Measurements from ENCODE around the gene PTPRM. TPM values are rescaled to one million over a fixed set of nuclear protein-coding genes. Genes with fewer than 3 reads are reported as not detected.

Gene PTPRM
- total RNA-seq, 1 donor from 2014 or later = 11.5 TPM

GRCh38 chr18:8286303-8286702 is 719.2 kb downstream of the PTPRM start:
- H3K9me3 Mint-ChIP-seq = no peaks in the 10 kb centered on the region
- intact Hi-C loops (cut with micrococcal nuclease) = no loop called here

GRCh38 chr18:8287196-8287885 is 720.2 kb downstream of the PTPRM start:
- no peak overlapping the region for H3K4me3 Mint-ChIP-seq
- intact Hi-C loops (cut with micrococcal nuclease) = no loop called here
- no peaks in the 10 kb centered on the region for H3K36me3 Mint-ChIP-seq (ENCODE audit: low read depth)
- no peak overlapping the region for H3K27ac Mint-ChIP-seq
- no peak for DNase-seq
- H3K9me3 Mint-ChIP-seq = no peaks in the 10 kb centered on the region
- H3K27me3 Mint-ChIP-seq = no peaks in the 10 kb centered on the region
- H3K4me1 Mint-ChIP-seq = no peaks in the 10 kb centered on the region

More at GRCh38 chr18:8286303-8286702, 719.2 kb downstream of the PTPRM start:
- Mint-ChIP-seq H3K4me1 (no peaks in the 10 kb centered on the region), H3K27me3 (no peaks in the 10 kb centered on the region), H3K4me3 (no peak overlapping the region), H3K36me3 (ENCODE audit: low read depth) (no peaks in the 10 kb centered on the region), H3K27ac (no peak overlapping the region)
- no peak for DNase-seq

- H3K27me3 Mint-ChIP-seq = no peaks in the 10 kb centered on the region
- H3K36me3 Mint-ChIP-seq (ENCODE audit: low read depth) = no peaks in the 10 kb centered on the region
- H3K27ac Mint-ChIP-seq = no peak overlapping the region
- no peaks in the 10 kb centered on the region for H3K4me1 Mint-ChIP-seq
- H3K4me3 Mint-ChIP-seq = no peak overlapping the region
- H3K9me3 Mint-ChIP-seq = no peaks in the 10 kb centered on the region
- DNase-seq = no peak
- intact Hi-C loops (cut with micrococcal nuclease) = no loop called here
Observed at GRCh38 chr18:8288472-8289195, 721.5 kb downstream of the PTPRM start.

GRCh38 chr18:8290435-8290834 is 723.3 kb downstream of the PTPRM start:
- H3K4me3 Mint-ChIP-seq = no peak overlapping the region
- intact Hi-C loops (cut with micrococcal nuclease) = no loop called here
- no peaks in the 10 kb centered on the region for H3K36me3 Mint-ChIP-seq (ENCODE audit: low read depth)
- no peak overlapping the region for H3K27ac Mint-ChIP-seq
- no peak for DNase-seq
- H3K9me3 Mint-ChIP-seq = no peaks in the 10 kb centered on the region
- H3K4me1 Mint-ChIP-seq = no peaks in the 10 kb centered on the region
- H3K27me3 Mint-ChIP-seq = no peaks in the 10 kb centered on the region

- Mint-ChIP-seq H3K27me3 (no peaks in the 10 kb centered on the region), H3K36me3 (ENCODE audit: low read depth) (no peaks in the 10 kb centered on the region), H3K4me3 (no peak overlapping the region), H3K27ac (no peak overlapping the region), H3K9me3 (no peaks in the 10 kb centered on the region), H3K4me1 (no peaks in the 10 kb centered on the region)
- DNase-seq = no peak
- intact Hi-C loops (cut with micrococcal nuclease) = no loop called here
Observed at GRCh38 chr18:8290913-8291312, 723.8 kb downstream of the PTPRM start.

DNA sequence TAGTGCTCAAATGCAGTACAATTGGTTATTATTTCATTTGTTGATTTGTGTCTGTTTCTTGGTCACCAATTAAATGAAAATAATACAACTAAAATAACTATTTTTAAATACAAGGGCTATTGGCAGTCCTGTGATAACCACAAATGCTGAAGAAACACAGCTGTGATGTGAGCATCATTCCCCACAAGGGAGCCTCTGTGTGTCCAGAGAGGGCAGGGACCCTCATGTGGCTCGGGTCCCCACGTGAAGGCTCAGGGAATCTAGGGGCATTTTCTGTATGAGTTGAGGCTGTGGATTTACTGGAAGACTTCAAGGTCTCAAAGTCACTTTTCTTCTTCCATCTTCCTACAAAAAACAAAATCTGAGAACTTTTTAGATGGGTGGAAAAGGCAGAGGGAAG is 726.1 kb downstream of the PTPRM start:
- Mint-ChIP-seq H3K9me3 (no peaks in the 10 kb centered on the region), H3K4me3 (no peak overlapping the region), H3K4me1 (no peaks in the 10 kb centered on the region), H3K27ac (no peak overlapping the region), H3K36me3 (ENCODE audit: low read depth) (no peaks in the 10 kb centered on the region), H3K27me3 (no peaks in the 10 kb centered on the region)
- intact Hi-C loops (cut with micrococcal nuclease) = no loop called here
- no peak for DNase-seq

- no peaks in the 10 kb centered on the region for H3K9me3 Mint-ChIP-seq
Observed at GRCh38 chr18:8296886-8297616, 729.9 kb downstream of the PTPRM start.

GRCh38 chr18:8298186-8298585 is 731.1 kb downstream of the PTPRM start:
- intact Hi-C loops (cut with micrococcal nuclease) = no loop called here
- H3K27ac Mint-ChIP-seq = no peak overlapping the region
- no peaks in the 10 kb centered on the region for H3K4me1 Mint-ChIP-seq
- H3K27me3 Mint-ChIP-seq = no peaks in the 10 kb centered on the region
- no peaks in the 10 kb centered on the region for H3K9me3 Mint-ChIP-seq
- H3K4me3 Mint-ChIP-seq = no peak overlapping the region
- H3K36me3 Mint-ChIP-seq (ENCODE audit: low read depth) = no peaks in the 10 kb centered on the region
- DNase-seq = no peak

More at GRCh38 chr18:8296886-8297616, 729.9 kb downstream of the PTPRM start:
- DNase-seq = no peak
- H3K4me3 Mint-ChIP-seq = no peak overlapping the region
- no peaks in the 10 kb centered on the region for H3K27me3 Mint-ChIP-seq
- intact Hi-C loops (cut with micrococcal nuclease) = no loop called here
- no peaks in the 10 kb centered on the region for H3K4me1 Mint-ChIP-seq
- H3K36me3 Mint-ChIP-seq (ENCODE audit: low read depth) = no peaks in the 10 kb centered on the region
- H3K27ac Mint-ChIP-seq = no peak overlapping the region

GRCh38 chr18:8299054-8299980 is 732.2 kb downstream of the PTPRM start:
- intact Hi-C loops (cut with micrococcal nuclease) = no loop called here
- no peak overlapping the region for H3K4me3 Mint-ChIP-seq
- H3K4me1 Mint-ChIP-seq = no peaks in the 10 kb centered on the region
- DNase-seq = no peak
- H3K27me3 Mint-ChIP-seq = no peaks in the 10 kb centered on the region
- H3K36me3 Mint-ChIP-seq (ENCODE audit: low read depth) = no peaks in the 10 kb centered on the region
- no peaks in the 10 kb centered on the region for H3K9me3 Mint-ChIP-seq
- no peak overlapping the region for H3K27ac Mint-ChIP-seq

GRCh38 chr18:8300751-8301410 is 733.8 kb downstream of the PTPRM start:
- H3K4me1 Mint-ChIP-seq = no peaks in the 10 kb centered on the region
- intact Hi-C loops (cut with micrococcal nuclease) = no loop called here
- no peak for DNase-seq
- no peaks in the 10 kb centered on the region for H3K36me3 Mint-ChIP-seq (ENCODE audit: low read depth)
- H3K4me3 Mint-ChIP-seq = no peak overlapping the region
- H3K27me3 Mint-ChIP-seq = no peaks in the 10 kb centered on the region
- H3K9me3 Mint-ChIP-seq = no peaks in the 10 kb centered on the region
- H3K27ac Mint-ChIP-seq = no peak overlapping the region

GRCh38 chr18:8301427-8302172 is 734.5 kb downstream of the PTPRM start:
- Mint-ChIP-seq H3K36me3 (ENCODE audit: low read depth) (no peaks in the 10 kb centered on the region), H3K4me1 (no peaks in the 10 kb centered on the region), H3K4me3 (no peak overlapping the region), H3K9me3 (no peaks in the 10 kb centered on the region), H3K27ac (no peak overlapping the region), H3K27me3 (no peaks in the 10 kb centered on the region)
- intact Hi-C loops (cut with micrococcal nuclease) = no loop called here
- DNase-seq = no peak

- intact Hi-C loops (cut with micrococcal nuclease) = no loop called here
- no peaks in the 10 kb centered on the region for H3K9me3 Mint-ChIP-seq
Observed at GRCh38 chr18:8303151-8303755, 736.1 kb downstream of the PTPRM start.

More at GRCh38 chr18:8303151-8303755, 736.1 kb downstream of the PTPRM start:
- Mint-ChIP-seq H3K27me3 (no peaks in the 10 kb centered on the region), H3K36me3 (ENCODE audit: low read depth) (no peaks in the 10 kb centered on the region), H3K27ac (no peak overlapping the region), H3K4me1 (no peaks in the 10 kb centered on the region), H3K4me3 (no peak overlapping the region)
- no peak for DNase-seq

Measured in activated CD4-positive, alpha-beta T cell treated with anti-CD3 and anti-CD28 coated beads, Interleukin-2, amount 10 ng/mL, durations not matched to agents 24 days and 14 days (primary cell).